GM12874 (cell line): ENCODE results near the gene RASSF1.

Experiments used
- TF ChIP-seq, protein P1 (sequence below): IDR thresholded peaks from 2 replicates; pipeline ENCODE4 v1.5.1; 2011; ENCODE audit warnings: low read depth, mild to moderate bottlenecking, control low read depth, low read length, moderate library complexity; ENCODE audit not compliant: insufficient read depth

Gene RASSF1

GRCh38 chr3:50289130-50289529 lies 51.5 kb downstream of the RASSF1 start:
- TF ChIP-seq, protein P1, sequence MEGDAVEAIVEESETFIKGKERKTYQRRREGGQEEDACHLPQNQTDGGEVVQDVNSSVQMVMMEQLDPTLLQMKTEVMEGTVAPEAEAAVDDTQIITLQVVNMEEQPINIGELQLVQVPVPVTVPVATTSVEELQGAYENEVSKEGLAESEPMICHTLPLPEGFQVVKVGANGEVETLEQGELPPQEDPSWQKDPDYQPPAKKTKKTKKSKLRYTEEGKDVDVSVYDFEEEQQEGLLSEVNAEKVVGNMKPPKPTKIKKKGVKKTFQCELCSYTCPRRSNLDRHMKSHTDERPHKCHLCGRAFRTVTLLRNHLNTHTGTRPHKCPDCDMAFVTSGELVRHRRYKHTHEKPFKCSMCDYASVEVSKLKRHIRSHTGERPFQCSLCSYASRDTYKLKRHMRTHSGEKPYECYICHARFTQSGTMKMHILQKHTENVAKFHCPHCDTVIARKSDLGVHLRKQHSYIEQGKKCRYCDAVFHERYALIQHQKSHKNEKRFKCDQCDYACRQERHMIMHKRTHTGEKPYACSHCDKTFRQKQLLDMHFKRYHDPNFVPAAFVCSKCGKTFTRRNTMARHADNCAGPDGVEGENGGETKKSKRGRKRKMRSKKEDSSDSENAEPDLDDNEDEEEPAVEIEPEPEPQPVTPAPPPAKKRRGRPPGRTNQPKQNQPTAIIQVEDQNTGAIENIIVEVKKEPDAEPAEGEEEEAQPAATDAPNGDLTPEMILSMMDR = no peak

GRCh38 chr3:50288387-50289007 lies 52.1 kb downstream of the RASSF1 start:
- TF ChIP-seq, protein P1 = no peak

DNA sequence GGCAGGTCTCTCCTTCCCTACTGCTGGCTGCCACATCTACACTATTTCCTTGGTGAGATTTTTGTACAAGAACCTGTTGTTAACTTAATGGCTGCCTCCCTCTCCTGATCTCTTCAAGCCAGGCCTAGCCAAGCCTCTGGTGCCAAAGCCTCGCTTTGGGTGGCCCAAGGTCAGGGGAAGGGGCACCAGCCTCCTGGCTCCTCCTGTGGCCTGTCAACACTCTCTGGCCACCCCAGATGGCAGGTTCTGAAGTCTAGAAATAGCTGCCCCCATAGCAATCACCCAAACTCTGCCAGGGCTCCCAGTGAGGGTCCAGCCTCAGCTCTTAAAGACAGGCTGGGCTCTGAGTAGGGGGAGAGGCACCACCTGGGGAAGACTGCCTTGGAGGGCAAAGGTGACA lies 53.4 kb downstream of the RASSF1 start:
- TF ChIP-seq, protein P1 = no peak

DNA sequence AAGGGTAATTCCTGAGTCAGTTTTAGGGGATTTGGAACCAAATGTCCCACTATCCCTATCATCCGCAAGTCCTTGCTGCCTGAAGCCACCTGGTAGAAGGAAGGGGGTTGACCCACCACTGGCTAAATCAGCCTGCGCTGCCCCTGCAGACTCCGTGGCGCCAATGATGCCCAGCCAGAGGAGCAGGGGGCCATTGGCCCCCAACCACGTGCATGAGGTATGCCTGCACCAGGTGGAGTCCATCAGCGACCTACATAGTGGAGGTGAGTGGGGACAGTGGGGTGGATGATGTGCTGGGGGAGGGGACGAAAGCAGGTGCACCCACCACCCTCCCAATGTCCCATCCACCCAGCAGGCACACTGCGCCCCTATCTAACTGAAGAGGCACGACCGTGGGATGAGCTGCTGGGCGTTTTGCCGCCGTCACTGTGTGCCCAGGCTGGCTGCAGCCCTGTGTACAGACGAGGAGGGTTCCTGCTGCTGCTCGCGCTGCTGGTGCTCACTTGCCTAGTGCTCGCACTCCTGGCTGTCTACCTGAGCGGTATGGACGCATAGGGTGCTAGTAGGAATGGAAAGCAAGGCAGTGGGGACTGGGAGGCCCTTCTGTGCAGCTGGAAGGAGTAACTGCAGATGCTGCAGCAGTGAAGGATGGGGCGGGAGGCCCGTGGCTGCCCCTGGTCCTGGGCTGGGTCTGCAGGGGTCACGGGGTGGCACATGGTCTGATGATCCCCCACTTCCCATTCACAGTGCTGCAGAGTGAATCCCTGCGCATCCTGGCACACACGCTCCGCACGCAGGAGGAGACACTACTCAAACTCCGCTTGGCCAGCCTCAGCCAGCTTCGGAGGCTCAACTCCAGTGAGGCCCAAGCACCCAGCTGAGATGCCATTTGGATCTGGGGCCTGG lies 54.1 kb downstream of the RASSF1 start:
- TF ChIP-seq, protein P1 = no peak
